Stomach smooth muscle (tissue), 2 donors: ENCODE results near the gene ABTB2.
"Not testable (repeated sequence)": the region's sequence is repeated elsewhere in the genome, so short reads cannot be mapped to it uniquely, and the experiment has no call there.

Source experiments
- H3K27ac ChIP-seq: one replicate; pipeline ENCODE4 v1.7.0; 2013; ENCODE audit warnings: mild to moderate bottlenecking, low read length, inconsistent platforms
- H3K27me3 ChIP-seq, 2 donors: one replicate each; pipeline ENCODE4 v1.7.0; 2013; ENCODE audit warnings: low read length in 2 of 2; ENCODE audit not compliant: insufficient read depth in 2 of 2, control insufficient read depth in 1 of 2
- H3K36me3 ChIP-seq, 2 donors: one replicate each; pipeline ENCODE4 v1.7.0; 2013; ENCODE audit warnings: low read length in 2 of 2; ENCODE audit not compliant: control insufficient read depth in 2 of 2, insufficient read depth in 2 of 2
- H3K4me1 ChIP-seq: one replicate; pipeline ENCODE4 v1.7.0; 2013; ENCODE audit warnings: low read length; ENCODE audit not compliant: control insufficient read depth, insufficient read depth
- H3K4me3 ChIP-seq, 2 donors: one replicate each; pipeline ENCODE4 v1.7.0; 2013; ENCODE audit warnings: low read length in 2 of 2
- H3K9ac ChIP-seq, 2 donors: one replicate each; pipeline ENCODE4 v1.7.0; 2013; ENCODE audit warnings: low read length in 2 of 2, mild to moderate bottlenecking in 1 of 2
- H3K9me3 ChIP-seq, 2 donors: one replicate each; pipeline ENCODE4 v1.7.0; 2013; ENCODE audit warnings: low read length in 2 of 2; ENCODE audit not compliant: control insufficient read depth in 2 of 2
- donor health status: healthy.
- donor health status: Pancreatic carcinoma.

The ABTB2 gene

DNA sequence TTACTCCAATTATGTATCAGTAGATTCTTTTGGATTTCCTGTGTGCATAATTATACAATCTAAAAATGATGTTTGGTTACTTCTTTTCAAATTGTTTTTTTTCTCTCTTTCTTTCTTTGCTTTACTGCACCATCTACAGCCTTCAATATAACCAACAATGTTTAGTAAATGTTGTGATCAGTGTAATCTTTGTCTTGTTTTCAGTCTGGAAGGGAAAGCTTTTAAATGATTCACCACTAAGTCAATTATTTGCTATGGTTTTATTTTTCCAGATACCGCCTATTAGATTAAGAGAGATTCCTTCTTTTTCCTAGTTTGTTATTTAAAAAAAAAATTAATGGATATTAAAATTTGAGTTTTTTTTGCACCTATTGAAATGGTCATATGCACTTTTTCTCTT lies 29.8 kb upstream of the ABTB2 start:
- Histone ChIP-seq H3K9me3 (no peaks in the 10 kb centered on the region), H3K27me3 (no peaks in the 10 kb centered on the region), H3K9ac (no peak overlapping the region), H3K4me1 (no peaks in the 10 kb centered on the region), H3K36me3 (no peaks in the 10 kb centered on the region), H3K27ac (no peak overlapping the region), H3K4me3 (no peak overlapping the region)

DNA sequence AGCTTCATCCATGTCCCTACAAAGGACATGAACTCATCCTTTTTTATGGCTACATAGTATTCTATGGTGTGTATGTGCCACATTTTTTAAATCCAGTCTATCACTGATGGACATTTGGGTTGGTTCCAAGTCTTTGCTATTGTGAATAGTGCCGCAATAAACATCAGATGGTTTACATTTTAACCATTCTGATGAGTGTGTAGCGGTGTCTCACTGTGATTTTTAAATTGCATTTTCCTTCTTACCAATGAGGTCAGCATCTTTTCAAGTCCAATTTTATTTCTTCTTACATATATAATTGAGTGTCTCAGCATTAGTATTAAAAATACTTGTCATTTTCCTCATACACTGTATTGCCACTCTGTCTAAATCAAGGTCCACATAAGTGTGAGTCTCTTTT lies 28.5 kb upstream of the ABTB2 start:
- H3K9ac ChIP-seq, H3K4me1 ChIP-seq, H3K9me3 ChIP-seq, H3K27ac ChIP-seq, H3K4me3 ChIP-seq, H3K27me3 ChIP-seq, H3K36me3 ChIP-seq: not testable (repeated sequence)

GRCh38 chr11:34382532-34383276 lies 24.9 kb upstream of the ABTB2 start:
- Histone ChIP-seq H3K27ac (no peak overlapping the region), H3K4me3 (no peak overlapping the region), H3K4me1 (no peaks in the 10 kb centered on the region), H3K36me3 (no peaks in the 10 kb centered on the region), H3K9ac (no peak overlapping the region), H3K27me3 (no peaks in the 10 kb centered on the region), H3K9me3 (no peaks in the 10 kb centered on the region)

DNA sequence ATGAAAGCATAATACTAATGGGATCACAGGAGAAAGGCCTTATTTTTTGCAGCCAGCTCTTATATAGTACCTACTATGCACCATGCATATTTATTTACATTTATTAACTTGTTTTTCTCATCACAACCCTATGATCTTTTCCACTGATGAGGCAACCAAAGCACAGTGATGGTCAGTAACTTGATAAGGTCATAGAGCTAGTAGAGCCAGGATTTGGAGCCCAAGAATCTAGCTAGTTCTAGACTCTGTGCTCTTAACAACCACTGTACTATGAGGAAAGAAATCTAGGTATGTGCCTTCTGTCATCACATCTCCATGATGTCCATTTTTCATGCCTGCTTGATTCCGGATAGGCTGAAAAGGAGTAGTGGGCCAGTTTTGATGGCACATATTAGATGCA lies 24.0 kb upstream of the ABTB2 start:
- Histone ChIP-seq H3K9me3 (peaks cover 0 to 4% of the 10 kb centered on the region in 2 donors), H3K9ac (no peak overlapping the region), H3K4me1 (no peaks in the 10 kb centered on the region), H3K4me3 (no peak overlapping the region), H3K36me3 (no peaks in the 10 kb centered on the region), H3K27ac (no peak overlapping the region), H3K27me3 (no peaks in the 10 kb centered on the region)

DNA sequence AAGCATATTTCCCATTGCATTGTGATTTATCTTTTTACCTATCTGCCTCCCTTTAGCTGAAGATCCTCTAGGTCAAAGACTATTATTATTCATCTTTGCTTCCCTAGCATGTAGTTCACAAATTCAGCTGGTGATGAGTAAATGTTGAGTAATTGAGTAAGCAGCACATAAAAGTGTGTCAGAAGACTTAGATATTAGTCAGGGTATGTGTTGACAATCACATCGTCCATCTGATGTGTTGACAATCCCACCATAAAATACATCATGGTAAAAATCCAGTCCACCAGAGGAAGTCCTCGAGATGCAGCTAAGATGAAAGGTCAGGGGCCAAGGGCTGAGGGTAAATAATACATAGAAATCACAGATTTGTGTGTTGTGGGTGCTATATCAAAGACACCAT lies 22.9 kb upstream of the ABTB2 start:
- no peaks in the 10 kb centered on the region for H3K27me3 ChIP-seq

GRCh38 chr11:34379539-34379938 lies 21.7 kb upstream of the ABTB2 start:
- Histone ChIP-seq H3K9ac (no peak overlapping the region), H3K9me3 (peaks cover 0 to 4% of the 10 kb centered on the region in 2 donors), H3K27me3 (no peaks in the 10 kb centered on the region)

More for the DNA sequence above, 22.9 kb upstream of the ABTB2 start:
- H3K9ac ChIP-seq = no peak overlapping the region
- peaks cover 0 to 4% of the 10 kb centered on the region in 2 donors for H3K9me3 ChIP-seq
- no peaks in the 10 kb centered on the region for H3K36me3 ChIP-seq
- H3K27ac ChIP-seq = no peak overlapping the region
- H3K4me3 ChIP-seq = no peak overlapping the region
- H3K4me1 ChIP-seq = no peaks in the 10 kb centered on the region

GRCh38 chr11:34379079-34379478 lies 21.3 kb upstream of the ABTB2 start:
- no peaks in the 10 kb centered on the region for H3K4me1 ChIP-seq
- H3K9ac ChIP-seq = no peak overlapping the region
- H3K4me3 ChIP-seq = no peak overlapping the region
- H3K27ac ChIP-seq = no peak overlapping the region
- H3K27me3 ChIP-seq = no peaks in the 10 kb centered on the region
- no peaks in the 10 kb centered on the region for H3K36me3 ChIP-seq
- peaks cover 0 to 4% of the 10 kb centered on the region in 2 donors for H3K9me3 ChIP-seq

More at GRCh38 chr11:34379539-34379938, 21.7 kb upstream of the ABTB2 start:
- Histone ChIP-seq H3K4me3 (no peak overlapping the region), H3K36me3 (no peaks in the 10 kb centered on the region), H3K27ac (no peak overlapping the region), H3K4me1 (no peaks in the 10 kb centered on the region)

GRCh38 chr11:34373727-34374126 lies 15.9 kb upstream of the ABTB2 start:
- no peaks in the 10 kb centered on the region for H3K27me3 ChIP-seq
- H3K9me3 ChIP-seq = peaks cover 0 to 4% of the 10 kb centered on the region in 2 donors
- H3K27ac ChIP-seq = no peak overlapping the region
- H3K9ac ChIP-seq = no peak overlapping the region
- no peaks in the 10 kb centered on the region for H3K4me1 ChIP-seq
- H3K4me3 ChIP-seq = no peak overlapping the region
- H3K36me3 ChIP-seq = no peaks in the 10 kb centered on the region

GRCh38 chr11:34366522-34366921 lies 8.7 kb upstream of the ABTB2 start:
- no peak overlapping the region for H3K27ac ChIP-seq
- no peaks in the 10 kb centered on the region for H3K4me1 ChIP-seq
- H3K36me3 ChIP-seq = no peaks in the 10 kb centered on the region
- H3K4me3 ChIP-seq = no peak overlapping the region
- no peaks in the 10 kb centered on the region for H3K9me3 ChIP-seq
- H3K27me3 ChIP-seq = no peaks in the 10 kb centered on the region
- no peak overlapping the region for H3K9ac ChIP-seq

- Histone ChIP-seq H3K9me3 (no peaks in the 10 kb centered on the region), H3K9ac (no peak overlapping the region), H3K4me1 (peaks cover under 1% of the 10 kb centered on the region), H3K36me3 (no peaks in the 10 kb centered on the region), H3K27ac (no peak overlapping the region), H3K27me3 (no peaks in the 10 kb centered on the region), H3K4me3 (no peak overlapping the region)
Observed at GRCh38 chr11:34364102-34364501, 6.3 kb upstream of the ABTB2 start.

- Histone ChIP-seq H3K36me3 (no peaks in the 10 kb centered on the region), H3K27ac (no peak overlapping the region), H3K27me3 (no peaks in the 10 kb centered on the region), H3K4me3 (no peak overlapping the region), H3K9me3 (no peaks in the 10 kb centered on the region), H3K9ac (no peak overlapping the region), H3K4me1 (peaks cover 6% of the 10 kb centered on the region)
Observed at GRCh38 chr11:34363363-34364084, 5.7 kb upstream of the ABTB2 start.
